K562 (cell line): ENCODE results near the gene TRIM25. TPM values are rescaled to one million over a fixed set of nuclear protein-coding genes. Genes with fewer than 3 reads are reported as not detected.

Source experiments
- ATAC-seq: fragments of 200-7000 bp; cut with Tn5 transposase; 3 replicates; pipeline ENCODE4 v1.9.1; 2020; ENCODE audit warnings: moderate library complexity
- BruUV-seq: library from RNA; stranded (reverse); fragments of 400-500 nt; replicated peaks from 2 replicates; lab custom pipeline; 2021; lab: Mats Ljungman, UMichigan
- CTCF ChIA-PET: fragments of 300-600 bp; formaldehyde crosslinking; extraction: SDS; loops from one replicate; lab custom pipeline; 2021; ENCODE audit warnings: low intra/inter-chr PET ratio; lab: Yijun Ruan, JAX
- POLR2A ChIA-PET: fragments of 300-600, 350-650 bp; sonication (Branson Sonifier 250); formaldehyde crosslinking; extraction: SDS; loops from one replicate; lab custom pipeline; 2021; ENCODE audit warnings: antibody characterized with exemption, inconsistent platforms; lab: Yijun Ruan, JAX
- DNase-seq, 4 experiments: peaks; one replicate each; pipeline versions ENCODE4 v3.0.0 to v3.0.0-alpha.2; 2011 to 2018; ENCODE audit warnings: low spot score in 3 of 4, mixed read lengths in 3 of 4; ENCODE audit errors: extremely low read depth in 1 of 4
- FAIRE-seq: peaks from 2 replicates; lab custom pipeline; 2011; peaks lifted over from hg19 to GRCh38; lab: Jason Lieb, UNC
- H2AFZ ChIP-seq: 2 replicates; pipeline ENCODE4 v1.6.0; 2011; ENCODE audit warnings: low read depth, low read length, control low read depth, inconsistent platforms
- H3K27ac ChIP-seq: fragments of 200-600 bp; 3 replicates; pipeline ENCODE4 v1.8.0; 2011; ENCODE audit warnings: low read depth, mild to moderate bottlenecking, control low read depth, inconsistent platforms, low read length, moderate library complexity, mixed read lengths; ENCODE audit errors: extremely low read depth
- H3K27me3 ChIP-seq, 2 experiments: fragments of 300-600 bp in 1 of 2; 2 replicates in 1 of 2; 3 replicates in 1 of 2; pipeline versions ENCODE4 v1.6.0 to v1.8.0; 2011; ENCODE audit warnings: inconsistent platforms in 2 of 2, low read length in 2 of 2, mild to moderate bottlenecking in 1 of 2, mixed read lengths in 1 of 2, moderate library complexity in 1 of 2; ENCODE audit not compliant: control insufficient read depth in 2 of 2, insufficient read depth in 2 of 2
- H3K36me3 ChIP-seq: fragments of 300-600 bp; 3 replicates; pipeline ENCODE4 v1.8.0; 2011; ENCODE audit warnings: mild to moderate bottlenecking, low read length, inconsistent platforms; ENCODE audit not compliant: control insufficient read depth, insufficient read depth
- H3K4me1 ChIP-seq, 2 experiments: fragments of 200-600 bp in 1 of 2; replicated peaks in 1 of 2; 2 replicates in 1 of 2; 3 replicates in 1 of 2; pipeline versions ENCODE4 v1.5.1 to v1.8.0; 2011; ENCODE audit warnings: inconsistent platforms in 2 of 2, low read length in 2 of 2, mild to moderate bottlenecking in 1 of 2, mixed read lengths in 1 of 2, moderate library complexity in 1 of 2; ENCODE audit not compliant: control insufficient read depth in 2 of 2, insufficient read depth in 2 of 2
- H3K4me2 ChIP-seq: 2 replicates; pipeline ENCODE4 v1.6.1; 2011; ENCODE audit warnings: low read length, control low read depth, inconsistent platforms, mixed read lengths; ENCODE audit not compliant: insufficient read depth
- H3K4me3 ChIP-seq: fragments of 200-600 bp; sonication (generic), shearing (Covaris generic); 2 replicates; pipeline ENCODE4 v1.5.1; 2016; ENCODE audit warnings: control low read depth, inconsistent platforms
- H3K79me2 ChIP-seq: fragments of 200-600 bp; 3 replicates; pipeline ENCODE4 v1.8.0; 2011; ENCODE audit warnings: low read length, inconsistent platforms; ENCODE audit not compliant: control insufficient read depth, insufficient read depth
- H3K9ac ChIP-seq, 2 experiments: 2 replicates each; pipeline versions ENCODE4 v1.6.0 to v1.6.1; 2011; ENCODE audit warnings: low read depth in 2 of 2, low read length in 2 of 2, control low read depth in 1 of 2, inconsistent platforms in 1 of 2, mild to moderate bottlenecking in 1 of 2, mixed read lengths in 1 of 2; ENCODE audit not compliant: insufficient read depth in 1 of 2
- H3K9me1 ChIP-seq: one replicate; pipeline ENCODE4 v1.6.0; 2011; ENCODE audit warnings: inconsistent platforms, mild to moderate bottlenecking, low read length, moderate library complexity; ENCODE audit not compliant: control insufficient read depth, insufficient read depth
- H3K9me3 ChIP-seq: replicated peaks from 2 replicates; pipeline ENCODE4 v1.5.1; 2011; ENCODE audit warnings: low read depth, low read length, inconsistent platforms; ENCODE audit not compliant: control insufficient read depth, insufficient read depth
- H4K20me1 ChIP-seq: replicated peaks from 2 replicates; pipeline ENCODE4 v1.6.1; 2011; ENCODE audit warnings: low read length, inconsistent platforms, mixed read lengths; ENCODE audit not compliant: control insufficient read depth, insufficient read depth
- CEBPB ChIP-seq: fragments of 450-650 bp; IDR thresholded peaks from 2 replicates; pipeline ENCODE4 v1.6.1; 2016; ENCODE audit warnings: missing genetic modification characterization, missing compliant biosample characterization
- GATA2 ChIP-seq: sonication (generic); formaldehyde crosslinking; IDR thresholded peaks from 2 replicates; pipeline ENCODE4 v1.4.0; 2020; ENCODE audit warnings: mild to moderate bottlenecking, missing genetic modification reagents
- HDGF ChIP-seq: fragments of 450-650 bp; IDR thresholded peaks from 2 replicates; pipeline ENCODE4 v1.6.1; 2016
- HIVEP1 ChIP-seq: fragments of 250-450 bp; sonication (Bioruptor Pico); IDR thresholded peaks from 2 replicates; pipeline ENCODE4 v1.4.0; 2020; ENCODE audit warnings: mild to moderate bottlenecking
- MAFF ChIP-seq: IDR thresholded peaks from 2 replicates; pipeline ENCODE4 v1.6.1; 2012; ENCODE audit warnings: low read length, improper control_type of control experiment
- NR1H2 ChIP-seq: sonication (generic); formaldehyde crosslinking; IDR thresholded peaks from 2 replicates; pipeline ENCODE4 v1.4.0; 2020; ENCODE audit warnings: mild to moderate bottlenecking, missing genetic modification reagents
- NR4A1 ChIP-seq, 2 experiments: fragments of 250-450 bp in 1 of 2; fragments of 450-650 bp in 1 of 2; sonication (Bioruptor Pico) in 1 of 2; IDR thresholded peaks; 2 replicates each; pipeline versions ENCODE4 v1.4.0 to v1.6.1; 2016 to 2020; ENCODE audit warnings: mild to moderate bottlenecking in 2 of 2, missing compliant biosample characterization in 1 of 2, missing genetic modification characterization in 1 of 2, moderate library complexity in 1 of 2
- PTBP1 ChIP-seq: fragments of 200-400 bp; formaldehyde crosslinking; IDR thresholded peaks from 2 replicates; pipeline ENCODE4 v1.6.1; 2017; ENCODE audit warnings: low read depth, low read length
- STAT5B ChIP-seq: fragments of 250-450 bp; sonication (Bioruptor Pico); IDR thresholded peaks from 2 replicates; pipeline ENCODE4 v1.8.0; 2021; ENCODE audit warnings: mild to moderate bottlenecking, inconsistent platforms
- ZNF146 ChIP-seq: IDR thresholded peaks from one replicate; pipeline ENCODE4 v1.6.1; 2018; ENCODE audit warnings: missing compliant biosample characterization; ENCODE audit not compliant: unreplicated experiment
- ZNF184 ChIP-seq: sonication (generic); formaldehyde crosslinking; IDR thresholded peaks from 2 replicates; pipeline ENCODE4 v1.5.0; 2020; ENCODE audit warnings: missing genetic modification reagents
- ZNF23 ChIP-seq: fragments of 250-450 bp; sonication (Bioruptor Pico); IDR thresholded peaks from 2 replicates; pipeline ENCODE4 v1.4.0; 2020; ENCODE audit warnings: mild to moderate bottlenecking
- ZNF764 ChIP-seq: fragments of 250-450 bp; sonication (Bioruptor Pico); IDR thresholded peaks from 2 replicates; pipeline ENCODE4 v1.4.0; 2020; ENCODE audit warnings: low read depth, mild to moderate bottlenecking, moderate library complexity
- ZNF780A ChIP-seq: fragments of 250-450 bp; sonication (Bioruptor Pico); IDR thresholded peaks from 2 replicates; pipeline ENCODE4 v1.5.0; 2021; ENCODE audit warnings: mild to moderate bottlenecking
- WGBS: fragments of 100-300 bp; shearing (Covaris generic); methylation state at CpG from one replicate; pipeline ENCODE4 v1.1.6; 2016; ENCODE audit warnings: low coverage, mixed read lengths; ENCODE audit not compliant: insufficient coverage; ENCODE audit errors: missing lambda C conversion rate; 5-methylcytosine and 5-hydroxymethylcytosine counted together
- in situ Hi-C: fragments of 300-500 bp; cut with MboI; formaldehyde crosslinking; loops from 4 replicates; pipeline ENCODE4 v1.15.0; 2018; ENCODE audit warnings: inconsistent platforms, mixed read lengths
- intact Hi-C: fragments of 100-400 bp; cut with micrococcal nuclease; formaldehyde crosslinking; loops from 2 replicates; pipeline ENCODE4 v1.14.2; 2022
- polyA plus RNA-seq, 8 experiments: library from polyadenylated mRNA; depleted of rRNA in 4 of 8; stranded (reverse) in 5 of 8; unstranded in 3 of 8; fragments of >200 nt; fragmentation: Nextera tagmentation in 2 of 8; fragmentation: Illumina TruSeq in 1 of 8; extraction: Ambion mirVana in 2 of 8; extraction: Trizol in 1 of 8; gene quantifications; 2 replicates each; pipeline versions ENCODE4 v1.2.1 to v1.2.3, GENCODE V29; 2011 to 2014; ENCODE audit warnings: inconsistent platforms in 1 of 8, missing spikeins in 1 of 8
- total RNA-seq, 7 experiments: library from RNA; depleted of rRNA in 6 of 7; stranded (reverse); fragments of >200 nt in 6 of 7; fragmentation: Illumina TruSeq in 2 of 7; extraction: Trizol in 2 of 7; gene quantifications; 2 replicates each; pipeline versions ENCODE4 v1.2.1 to v1.2.3, GENCODE V29; 2011 to 2021; ENCODE audit warnings: low replicate concordance in 1 of 7
- TF ChIP-seq, protein P1 (sequence below): fragments of 250-450 bp; sonication (Bioruptor Pico); IDR thresholded peaks from 2 replicates; pipeline ENCODE4 v1.4.0; 2020; ENCODE audit warnings: mild to moderate bottlenecking
- TF ChIP-seq, protein P2 (sequence below): fragments of 250-450 bp; sonication (Bioruptor Pico); IDR thresholded peaks from 2 replicates; pipeline ENCODE4 v1.5.1; 2021; ENCODE audit warnings: mild to moderate bottlenecking

Gene TRIM25
- total and polyA plus RNA-seq, 9 of the 15 experiments (the other 6 are each of a cell fraction or from before 2014, with no cell fraction given), result 5.9 to 49.5 (median 24.5) TPM

DNA sequence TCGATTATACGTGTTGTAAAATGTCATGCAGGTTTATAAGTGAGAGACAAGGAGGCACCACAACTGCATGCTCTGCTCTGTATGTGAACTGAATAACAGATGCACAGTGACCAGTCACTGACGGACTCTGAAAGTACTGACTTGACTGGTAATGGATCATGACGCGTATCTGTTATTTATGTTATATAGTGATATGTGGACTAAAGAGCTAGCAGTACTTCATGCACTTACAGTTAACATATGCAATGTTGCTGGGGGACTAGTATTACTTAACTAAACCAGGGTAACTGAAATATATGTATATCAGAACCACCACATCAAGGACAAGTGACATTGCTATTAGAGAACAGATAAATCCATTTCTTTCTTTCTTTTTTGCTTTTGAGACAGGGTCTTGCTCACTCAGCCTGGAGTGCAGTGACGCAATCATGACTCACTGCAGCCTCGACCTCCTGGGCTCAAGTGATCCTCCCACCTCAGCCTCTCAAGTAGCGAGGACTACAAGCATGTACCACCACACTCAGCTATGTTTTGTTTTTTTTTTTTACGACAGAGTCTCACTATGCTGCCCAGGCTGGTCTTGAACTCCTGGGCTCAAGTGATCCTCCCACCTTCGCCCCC is 29.8 kb upstream of the TRIM25 start:
- Histone ChIP-seq H3K9me3 (no peaks in the 10 kb centered on the region), H3K36me3 (peaks cover 84% of the 10 kb centered on the region), H4K20me1 (no peaks in the 10 kb centered on the region), H2AFZ (no peak overlapping the region), H3K79me2 (no peaks in the 10 kb centered on the region), H3K27ac (no peak overlapping the region), H3K9me1 (no peaks in the 10 kb centered on the region), H3K9ac (no peak overlapping the region), H3K27me3 (no peaks in the 10 kb centered on the region), H3K4me1 (no peaks in the 10 kb centered on the region), H3K4me2 (no peak overlapping the region), H3K4me3 (no peak overlapping the region)
- DNase-seq (no peak), ATAC-seq (no peak), FAIRE-seq (no peak)
- CTCF ChIA-PET, result interaction anchor here (1.0 kb wide), 1 partner anchor 124 kb away, joined by 3 read pairs; no protein-coding TSS in a partner anchor
- BruUV-seq, result no TSS peak
- 84% methylated on average over 10 of the region's 10 CpGs for whole genome bisulfite sequencing
- intact Hi-C loops (loop anchor here (5.0 to 10.0 kb wide), 2 partner anchors 51 to 349 kb away; partner anchors contain the start of gene NOG), in situ Hi-C loops (no loop called here)
- POLR2A ChIA-PET, result interaction anchor here (0.6 to 0.7 kb wide), 2 partner anchors 56 to 429 kb away, joined by 3 read pairs; no protein-coding TSS in a partner anchor
- no peak for TF ChIP-seq PTBP1
- no peak for TF ChIP-seq STAT5B
- TF ChIP-seq HDGF, result no peak
- TF ChIP-seq ZNF764 (CRISPR knock-in tag), result no peak
- peak; percentile 78 for TF ChIP-seq CEBPB (tag)
- TF ChIP-seq NR1H2 (CRISPR knock-in tag), result no peak
- TF ChIP-seq ZNF780A (CRISPR knock-in tag), result no peak
- TF ChIP-seq MAFF, result no peak
- TF ChIP-seq, protein P1, sequence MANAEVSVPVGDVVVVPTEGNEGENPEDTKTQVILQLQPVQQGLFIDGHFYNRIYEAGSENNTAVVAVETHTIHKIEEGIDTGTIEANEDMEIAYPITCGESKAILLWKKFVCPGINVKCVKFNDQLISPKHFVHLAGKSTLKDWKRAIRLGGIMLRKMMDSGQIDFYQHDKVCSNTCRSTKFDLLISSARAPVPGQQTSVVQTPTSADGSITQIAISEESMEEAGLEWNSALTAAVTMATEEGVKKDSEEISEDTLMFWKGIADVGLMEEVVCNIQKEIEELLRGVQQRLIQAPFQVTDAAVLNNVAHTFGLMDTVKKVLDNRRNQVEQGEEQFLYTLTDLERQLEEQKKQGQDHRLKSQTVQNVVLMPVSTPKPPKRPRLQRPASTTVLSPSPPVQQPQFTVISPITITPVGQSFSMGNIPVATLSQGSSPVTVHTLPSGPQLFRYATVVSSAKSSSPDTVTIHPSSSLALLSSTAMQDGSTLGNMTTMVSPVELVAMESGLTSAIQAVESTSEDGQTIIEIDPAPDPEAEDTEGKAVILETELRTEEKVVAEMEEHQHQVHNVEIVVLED (CRISPR knock-in tag), result no peak
- TF ChIP-seq HIVEP1, result no peak
- no peak for TF ChIP-seq NR4A1 (CRISPR knock-in tag; IDR thresholded peaks at IDR 0.05)
- TF ChIP-seq NR4A1 (tag; IDR thresholded peaks at IDR 0.05), result no peak
- TF ChIP-seq, protein P2, sequence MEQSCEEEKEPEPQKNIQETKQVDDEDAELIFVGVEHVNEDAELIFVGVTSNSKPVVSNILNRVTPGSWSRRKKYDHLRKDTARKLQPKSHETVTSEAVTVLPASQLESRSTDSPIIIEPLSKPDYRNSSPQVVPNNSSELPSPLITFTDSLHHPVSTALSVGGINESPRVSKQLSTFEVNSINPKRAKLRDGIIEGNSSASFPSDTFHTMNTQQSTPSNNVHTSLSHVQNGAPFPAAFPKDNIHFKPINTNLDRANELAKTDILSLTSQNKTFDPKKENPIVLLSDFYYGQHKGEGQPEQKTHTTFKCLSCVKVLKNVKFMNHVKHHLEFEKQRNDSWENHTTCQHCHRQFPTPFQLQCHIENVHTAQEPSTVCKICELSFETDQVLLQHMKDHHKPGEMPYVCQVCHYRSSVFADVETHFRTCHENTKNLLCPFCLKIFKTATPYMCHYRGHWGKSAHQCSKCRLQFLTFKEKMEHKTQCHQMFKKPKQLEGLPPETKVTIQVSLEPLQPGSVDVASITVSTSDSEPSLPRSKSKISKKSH (CRISPR knock-in tag), result no peak
- TF ChIP-seq ZNF146 (CRISPR knock-in tag), result no peak
- TF ChIP-seq ZNF184 (CRISPR knock-in tag), result no peak
- no peak for TF ChIP-seq ZNF23 (CRISPR knock-in tag)
- no peak for TF ChIP-seq GATA2 (CRISPR knock-in tag)
